Peyer's patch (tissue), 4 donors: ENCODE results near the gene MYO7A.

Experiments
- CTCF ChIP-seq, 6 experiments: fragments of 450-650 bp in 4 of 6; fragments of 200-600 bp in 2 of 6; sonication (generic) in 1 of 6; IDR thresholded peaks; one replicate each; pipeline ENCODE4 v1.5.1; 2017 to 2019; ENCODE audit warnings: antibody characterized with exemption in 6 of 6, mild to moderate bottlenecking in 3 of 6, moderate library complexity in 1 of 6
- POLR2A ChIP-seq, 2 donors: fragments of 450-650 bp; IDR thresholded peaks; one replicate each; pipeline ENCODE4 v1.5.1; 2017; ENCODE audit warnings: antibody characterized with exemption in 2 of 2, mild to moderate bottlenecking in 2 of 2, moderate library complexity in 2 of 2

- TF ChIP-seq POLR2A (IDR thresholded peaks at IDR 0.05) (no peak), CTCF (IDR thresholded peaks at IDR 0.05) (no peak)
These were observed 123.0 kb downstream of the MYO7A start for GRCh38 chr11:77250881-77251640.
